Smooth muscle cell (in vitro differentiated cells): Measurements from ENCODE around the gene TWNK. TPM values are rescaled to one million over a fixed set of nuclear protein-coding genes. Genes with fewer than 3 reads are reported as not detected.

ENCODE experiments used
- DNase-seq: peaks from one replicate; lab custom pipeline; 2025; ENCODE audit not compliant: unreplicated experiment; lab: John Stamatoyannopoulos, UW
- H2AFZ ChIP-seq: fragments of 200-600 bp; sonication (generic); 2 replicates; pipeline ENCODE4 v1.6.0; 2016; ENCODE audit warnings: antibody characterized with exemption, low read depth, mild to moderate bottlenecking
- H3F3A ChIP-seq: fragments of 200-600 bp; sonication (generic); 2 replicates; pipeline ENCODE4 v1.6.0; 2017; ENCODE audit warnings: antibody characterized with exemption, low read depth
- H3K27ac ChIP-seq: fragments of 200-600 bp; sonication (generic); 2 replicates; pipeline ENCODE4 v1.5.1; 2016; ENCODE audit warnings: low read depth, mild to moderate bottlenecking
- H3K27me3 ChIP-seq: fragments of 200-600 bp; sonication (generic); 2 replicates; pipeline ENCODE4 v1.6.1; 2016; ENCODE audit warnings: low read depth, mild to moderate bottlenecking
- H3K36me3 ChIP-seq: fragments of 200-600 bp; sonication (generic); 2 replicates; pipeline ENCODE4 v1.5.1; 2016; ENCODE audit warnings: low read depth
- H3K4me1 ChIP-seq: fragments of 200-600 bp; sonication (generic); 2 replicates; pipeline ENCODE4 v1.5.1; 2016; ENCODE audit warnings: low read depth
- H3K4me2 ChIP-seq: fragments of 200-600 bp; sonication (generic); 2 replicates; pipeline ENCODE4 v1.6.0; 2016; ENCODE audit warnings: mild to moderate bottlenecking
- H3K4me3 ChIP-seq: fragments of 200-600 bp; sonication (generic); 2 replicates; pipeline ENCODE4 v1.5.1; 2016; ENCODE audit warnings: mild to moderate bottlenecking
- H3K79me2 ChIP-seq: fragments of 200-600 bp; sonication (generic); 2 replicates; pipeline ENCODE4 v1.6.0; 2016; ENCODE audit warnings: low read depth, mild to moderate bottlenecking
- H3K9ac ChIP-seq: fragments of 200-600 bp; sonication (generic); 2 replicates; pipeline ENCODE4 v1.6.0; 2016; ENCODE audit warnings: low read depth
- H3K9me3 ChIP-seq: fragments of 200-600 bp; sonication (generic); replicated peaks from 2 replicates; pipeline ENCODE4 v1.5.1; 2016; ENCODE audit warnings: low read depth
- H4K20me1 ChIP-seq: fragments of 200-600 bp; sonication (generic); 2 replicates; pipeline ENCODE4 v1.6.0; 2016; ENCODE audit warnings: low read depth
- WGBS: methylation state at CpG from one replicate; pipeline ENCODE4 v1.1.7; 2016; ENCODE audit warnings: low lambda C conversion rate; 5-methylcytosine and 5-hydroxymethylcytosine counted together
- polyA plus RNA-seq: library from polyadenylated mRNA; unstranded; fragments of >200 nt; fragmentation: Nextera tagmentation; extraction: Ambion mirVana; gene quantifications from 2 replicates; pipeline ENCODE4 v1.2.1, GENCODE V29; 2016
- total RNA-seq: library from RNA; depleted of rRNA; stranded (reverse); fragments of >200 nt; gene quantifications from 2 replicates; pipeline ENCODE4 v1.2.3, GENCODE V29; 2014
- TF ChIP-seq, protein P1 (sequence below): fragments of 200-600 bp; sonication (generic); IDR thresholded peaks from 2 replicates; pipeline ENCODE4 v1.5.1; 2017; ENCODE audit warnings: borderline replicate concordance, mild to moderate bottlenecking, antibody characterized with exemption; ENCODE audit not compliant: insufficient read depth, poor library complexity, severe bottlenecking

The TWNK gene
- total and polyA plus RNA-seq, 2 experiments from 2014 or later: 2.0 to 2.5 TPM

GRCh38 chr10:100987685-100988049 is 324 bp downstream of the TWNK start:
- peak overlapping the region; percentile 60 for H3K9ac ChIP-seq
- no peaks in the 10 kb centered on the region for H3K36me3 ChIP-seq
- no peak overlapping the region for H3K27ac ChIP-seq
- WGBS: under 1% methylated on average over 15 of the region's 15 CpGs
- H3K79me2 ChIP-seq: peaks cover 29% of the 10 kb centered on the region
- H4K20me1 ChIP-seq: no peaks in the 10 kb centered on the region
- no peaks in the 10 kb centered on the region for H3K27me3 ChIP-seq
- H3K4me2 ChIP-seq: peak overlapping the region; percentile 96
- no peaks in the 10 kb centered on the region for H3K9me3 ChIP-seq
- H3K4me3 ChIP-seq: peak overlapping the region; percentile 88
- TF ChIP-seq, protein P1, sequence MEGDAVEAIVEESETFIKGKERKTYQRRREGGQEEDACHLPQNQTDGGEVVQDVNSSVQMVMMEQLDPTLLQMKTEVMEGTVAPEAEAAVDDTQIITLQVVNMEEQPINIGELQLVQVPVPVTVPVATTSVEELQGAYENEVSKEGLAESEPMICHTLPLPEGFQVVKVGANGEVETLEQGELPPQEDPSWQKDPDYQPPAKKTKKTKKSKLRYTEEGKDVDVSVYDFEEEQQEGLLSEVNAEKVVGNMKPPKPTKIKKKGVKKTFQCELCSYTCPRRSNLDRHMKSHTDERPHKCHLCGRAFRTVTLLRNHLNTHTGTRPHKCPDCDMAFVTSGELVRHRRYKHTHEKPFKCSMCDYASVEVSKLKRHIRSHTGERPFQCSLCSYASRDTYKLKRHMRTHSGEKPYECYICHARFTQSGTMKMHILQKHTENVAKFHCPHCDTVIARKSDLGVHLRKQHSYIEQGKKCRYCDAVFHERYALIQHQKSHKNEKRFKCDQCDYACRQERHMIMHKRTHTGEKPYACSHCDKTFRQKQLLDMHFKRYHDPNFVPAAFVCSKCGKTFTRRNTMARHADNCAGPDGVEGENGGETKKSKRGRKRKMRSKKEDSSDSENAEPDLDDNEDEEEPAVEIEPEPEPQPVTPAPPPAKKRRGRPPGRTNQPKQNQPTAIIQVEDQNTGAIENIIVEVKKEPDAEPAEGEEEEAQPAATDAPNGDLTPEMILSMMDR: no peak
- H3F3A ChIP-seq: no peaks in the 10 kb centered on the region
- peak overlapping the region; percentile 99 for H2AFZ ChIP-seq
- H3K4me1 ChIP-seq: peaks cover 9% of the 10 kb centered on the region
- no peak for DNase-seq

DNA sequence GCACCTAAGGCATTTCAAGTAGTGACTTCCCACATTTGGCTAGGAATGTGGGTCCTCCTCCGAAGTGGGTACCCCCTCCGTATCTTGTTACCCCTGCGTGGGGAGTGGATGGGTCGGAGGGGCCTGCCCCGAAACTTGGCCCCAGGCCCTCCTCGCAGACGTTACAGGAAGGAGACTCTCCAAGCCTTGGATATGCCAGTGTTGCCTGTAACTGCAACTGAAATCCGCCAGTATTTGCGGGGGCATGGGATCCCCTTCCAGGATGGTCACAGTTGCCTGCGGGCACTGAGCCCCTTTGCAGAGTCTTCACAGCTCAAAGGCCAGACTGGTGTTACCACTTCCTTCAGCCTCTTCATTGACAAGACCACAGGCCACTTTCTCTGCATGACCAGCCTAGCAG is 823 bp downstream of the TWNK start:
- Histone ChIP-seq H3K4me3 (peak overlapping the region; percentile 88), H3K27me3 (no peaks in the 10 kb centered on the region), H3K79me2 (peaks cover 29% of the 10 kb centered on the region), H3K36me3 (no peaks in the 10 kb centered on the region), H3K9me3 (no peaks in the 10 kb centered on the region), H2AFZ (no peak overlapping the region), H3K9ac (peak overlapping the region; percentile 60), H3F3A (no peaks in the 10 kb centered on the region), H3K27ac (no peak overlapping the region), H4K20me1 (no peaks in the 10 kb centered on the region), H3K4me2 (peak overlapping the region; percentile 96), H3K4me1 (peaks cover 9% of the 10 kb centered on the region)
- TF ChIP-seq, protein P1: no peak
- WGBS: 78% methylated on average over 10 of the region's 10 CpGs
- DNase-seq: no peak

DNA sequence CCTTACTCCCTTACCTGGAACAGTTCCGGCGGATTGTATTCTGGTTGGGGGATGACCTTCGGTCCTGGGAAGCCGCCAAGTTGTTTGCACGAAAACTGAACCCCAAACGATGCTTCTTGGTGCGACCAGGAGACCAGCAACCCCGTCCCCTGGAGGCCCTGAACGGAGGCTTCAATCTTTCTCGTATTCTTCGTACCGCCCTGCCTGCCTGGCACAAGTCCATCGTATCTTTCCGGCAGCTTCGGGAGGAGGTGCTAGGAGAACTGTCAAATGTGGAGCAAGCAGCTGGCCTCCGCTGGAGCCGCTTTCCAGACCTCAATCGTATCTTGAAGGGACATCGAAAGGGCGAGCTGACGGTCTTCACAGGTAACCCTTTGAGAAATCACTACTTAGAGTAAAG is 1.7 kb downstream of the TWNK start:
- no peak overlapping the region for H3K4me2 ChIP-seq
- no peaks in the 10 kb centered on the region for H3K9me3 ChIP-seq
- peaks cover 29% of the 10 kb centered on the region for H3K79me2 ChIP-seq
- H3K4me1 ChIP-seq: peaks cover 9% of the 10 kb centered on the region
- H4K20me1 ChIP-seq: no peaks in the 10 kb centered on the region
- no peak overlapping the region for H2AFZ ChIP-seq
- H3K27ac ChIP-seq: no peak overlapping the region
- no peak overlapping the region for H3K9ac ChIP-seq
- H3K4me3 ChIP-seq: no peak overlapping the region
- peaks cover 4% of the 10 kb centered on the region for H3F3A ChIP-seq
- no peaks in the 10 kb centered on the region for H3K27me3 ChIP-seq
- no peaks in the 10 kb centered on the region for H3K36me3 ChIP-seq
- TF ChIP-seq, protein P1: no peak
- 97% methylated on average over 21 of the region's 21 CpGs for WGBS
- DNase-seq: no peak

DNA sequence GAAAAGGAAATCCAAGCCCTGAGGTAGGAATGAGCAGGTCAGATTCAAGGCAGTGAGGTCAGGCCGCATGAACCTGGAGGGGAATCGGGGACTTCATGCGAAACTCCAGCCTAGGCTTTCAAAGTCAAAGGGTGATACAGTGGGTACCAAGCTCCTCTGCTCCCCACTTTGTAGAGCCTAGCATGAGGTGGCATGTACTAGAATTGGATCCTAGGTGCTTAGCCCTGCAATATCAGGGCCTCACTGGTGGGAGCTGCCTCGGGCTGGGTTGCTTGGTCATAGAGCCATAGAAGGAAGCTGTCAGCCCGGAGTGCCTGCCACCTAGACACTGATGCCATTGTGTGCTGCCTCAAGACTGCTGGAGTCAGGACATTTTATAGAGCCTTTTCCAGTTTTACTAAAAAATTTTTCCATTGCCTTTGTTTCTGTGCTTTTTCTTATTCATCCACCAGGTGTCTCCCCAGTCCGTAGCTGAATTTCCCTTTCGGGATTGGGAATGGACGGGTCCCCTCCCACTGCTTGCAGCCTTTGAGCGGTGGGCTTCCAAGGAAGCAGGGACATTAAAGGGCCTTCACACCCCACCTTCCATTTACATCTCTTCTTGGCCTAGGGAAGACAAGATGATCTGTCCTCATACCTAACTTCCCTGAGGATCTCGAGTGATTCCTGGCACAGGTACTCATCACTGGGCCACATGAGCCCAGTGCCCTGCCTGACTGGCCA is 6.8 kb downstream of the TWNK start:
- WGBS: 60% methylated on average over 10 of the region's 10 CpGs
- no peak overlapping the region for H3K4me3 ChIP-seq
- H3K27ac ChIP-seq: no peak overlapping the region
- no peak overlapping the region for H3K9ac ChIP-seq
- no peaks in the 10 kb centered on the region for H3K36me3 ChIP-seq
- no peak overlapping the region for H2AFZ ChIP-seq
- no peak overlapping the region for H3K4me2 ChIP-seq
- no peaks in the 10 kb centered on the region for H4K20me1 ChIP-seq
- TF ChIP-seq, protein P1: peak; percentile 64
- peaks cover 12% of the 10 kb centered on the region for H3K4me1 ChIP-seq
- peaks cover 28% of the 10 kb centered on the region for H3F3A ChIP-seq
- peaks cover 10% of the 10 kb centered on the region for H3K79me2 ChIP-seq
- no peaks in the 10 kb centered on the region for H3K27me3 ChIP-seq
- DNase-seq: no peak
- H3K9me3 ChIP-seq: no peaks in the 10 kb centered on the region
